ENCODE measurements around the gene RASGEF1C.

GRCh38 chr5:180235846-180236245 lies 26.8 kb upstream of the RASGEF1C start:
- TF ChIP-seq, protein P1, sequence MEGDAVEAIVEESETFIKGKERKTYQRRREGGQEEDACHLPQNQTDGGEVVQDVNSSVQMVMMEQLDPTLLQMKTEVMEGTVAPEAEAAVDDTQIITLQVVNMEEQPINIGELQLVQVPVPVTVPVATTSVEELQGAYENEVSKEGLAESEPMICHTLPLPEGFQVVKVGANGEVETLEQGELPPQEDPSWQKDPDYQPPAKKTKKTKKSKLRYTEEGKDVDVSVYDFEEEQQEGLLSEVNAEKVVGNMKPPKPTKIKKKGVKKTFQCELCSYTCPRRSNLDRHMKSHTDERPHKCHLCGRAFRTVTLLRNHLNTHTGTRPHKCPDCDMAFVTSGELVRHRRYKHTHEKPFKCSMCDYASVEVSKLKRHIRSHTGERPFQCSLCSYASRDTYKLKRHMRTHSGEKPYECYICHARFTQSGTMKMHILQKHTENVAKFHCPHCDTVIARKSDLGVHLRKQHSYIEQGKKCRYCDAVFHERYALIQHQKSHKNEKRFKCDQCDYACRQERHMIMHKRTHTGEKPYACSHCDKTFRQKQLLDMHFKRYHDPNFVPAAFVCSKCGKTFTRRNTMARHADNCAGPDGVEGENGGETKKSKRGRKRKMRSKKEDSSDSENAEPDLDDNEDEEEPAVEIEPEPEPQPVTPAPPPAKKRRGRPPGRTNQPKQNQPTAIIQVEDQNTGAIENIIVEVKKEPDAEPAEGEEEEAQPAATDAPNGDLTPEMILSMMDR (IDR thresholded peaks at IDR 0.05; ENCODE audit: low read depth, low read length) = no peak
- TF ChIP-seq EZH2phosphoT487 (IDR thresholded peaks at IDR 0.05; ENCODE audit: low read depth) = no peak
